OCI-LY3 (cell line): ENCODE data around the gene KRT38.

Experiments used
- H2AFZ ChIP-seq: fragments of 200-600, 300-600 bp; shearing (Covaris generic); 2 replicates; pipeline ENCODE4 v1.6.0; 2014; ENCODE audit warnings: antibody characterized with exemption, low read depth, low read length
- H3K27ac ChIP-seq: fragments of 200-600, 300-600 bp; sonication (generic); 2 replicates; pipeline ENCODE4 v1.5.1; 2014; ENCODE audit warnings: mild to moderate bottlenecking, low read length, moderate library complexity, mixed read lengths
- H3K27me3 ChIP-seq: fragments of 200-600, 300-600 bp; sonication (generic); 2 replicates; pipeline ENCODE4 v1.6.1; 2014; ENCODE audit warnings: low read depth, low read length, mixed read lengths
- H3K36me3 ChIP-seq: fragments of 200-600, 300-600 bp; sonication (generic); replicated peaks from 2 replicates; pipeline ENCODE3; 2014; ENCODE audit warnings: low read depth, low read length, mixed read lengths
- H3K4me1 ChIP-seq: fragments of 300-600, 200-600 bp; sonication (generic); 2 replicates; pipeline ENCODE4 v1.6.1; 2014; ENCODE audit warnings: low read length, mixed read lengths
- H3K4me2 ChIP-seq: fragments of 200-600, 300-600 bp; sonication (generic); 2 replicates; pipeline ENCODE4 v1.6.1; 2014; ENCODE audit warnings: low read length, mixed read lengths
- H3K4me3 ChIP-seq: fragments of 300-600, 200-600 bp; sonication (generic); 2 replicates; pipeline ENCODE4 v1.5.1; 2014; ENCODE audit warnings: antibody characterized with exemption, mild to moderate bottlenecking, low read length, moderate library complexity
- H3K79me2 ChIP-seq: fragments of 300-600, 200-600 bp; shearing (Covaris generic); 2 replicates; pipeline ENCODE4 v1.6.1; 2014; ENCODE audit warnings: mild to moderate bottlenecking, low read length, mixed read lengths
- H3K9ac ChIP-seq: fragments of 300-600, 200-600 bp; shearing (Covaris generic); 2 replicates; pipeline ENCODE4 v1.6.0; 2014; ENCODE audit warnings: mild to moderate bottlenecking, low read length, moderate library complexity
- H3K9me3 ChIP-seq: fragments of 200-600, 300-600 bp; shearing (Covaris generic); 2 replicates; pipeline ENCODE4 v1.6.1; 2014; ENCODE audit warnings: low read length, mixed read lengths; ENCODE audit not compliant: insufficient read depth
- H4K20me1 ChIP-seq: fragments of 200-600, 300-600 bp; sonication (generic); 2 replicates; pipeline ENCODE4 v1.6.1; 2016; ENCODE audit warnings: low read length, mixed read lengths; ENCODE audit not compliant: insufficient read depth
- EZH2phosphoT487 ChIP-seq: fragments of 200-600 bp; shearing (Covaris generic); IDR thresholded peaks from 2 replicates; pipeline ENCODE4 v1.6.1; 2018; ENCODE audit warnings: antibody characterized with exemption, mixed run types, low read depth
- TF ChIP-seq, protein P1 (sequence below): fragments of 200-600, 300-600 bp; sonication (generic); IDR thresholded peaks from 2 replicates; pipeline ENCODE4 v1.5.1; 2014; ENCODE audit warnings: antibody characterized with exemption, low read length, low read depth

Gene KRT38

DNA sequence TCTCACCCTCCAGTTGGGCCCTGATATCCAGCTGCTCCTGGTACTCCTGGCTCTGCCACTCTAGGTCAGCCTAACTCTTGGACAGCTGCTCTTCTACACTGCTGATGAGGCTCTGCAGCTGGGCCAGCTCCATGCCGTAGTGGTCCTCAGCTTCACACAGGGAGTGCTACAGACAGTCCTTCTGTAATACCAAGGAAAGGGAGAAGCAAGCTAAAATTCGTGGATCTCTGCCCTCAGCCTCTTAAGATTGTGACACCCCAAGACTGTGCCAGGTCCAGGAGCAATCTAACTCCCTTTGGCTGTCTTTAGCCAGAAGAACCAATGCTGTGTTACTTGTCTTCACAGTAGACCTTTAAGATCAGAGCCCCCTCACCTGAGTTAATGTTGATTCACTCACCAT lies 7.7 kb upstream of the KRT38 start:
- Histone ChIP-seq H3K36me3 (no peaks in the 10 kb centered on the region), H3K9ac (no peak overlapping the region), H3K4me3 (no peak overlapping the region), H3K79me2 (no peaks in the 10 kb centered on the region), H4K20me1 (no peaks in the 10 kb centered on the region), H3K27me3 (peaks cover 38% of the 10 kb centered on the region), H3K9me3 (no peaks in the 10 kb centered on the region), H3K4me1 (no peaks in the 10 kb centered on the region), H3K27ac (no peak overlapping the region), H3K4me2 (no peak overlapping the region), H2AFZ (no peak overlapping the region)
- TF ChIP-seq, protein P1, sequence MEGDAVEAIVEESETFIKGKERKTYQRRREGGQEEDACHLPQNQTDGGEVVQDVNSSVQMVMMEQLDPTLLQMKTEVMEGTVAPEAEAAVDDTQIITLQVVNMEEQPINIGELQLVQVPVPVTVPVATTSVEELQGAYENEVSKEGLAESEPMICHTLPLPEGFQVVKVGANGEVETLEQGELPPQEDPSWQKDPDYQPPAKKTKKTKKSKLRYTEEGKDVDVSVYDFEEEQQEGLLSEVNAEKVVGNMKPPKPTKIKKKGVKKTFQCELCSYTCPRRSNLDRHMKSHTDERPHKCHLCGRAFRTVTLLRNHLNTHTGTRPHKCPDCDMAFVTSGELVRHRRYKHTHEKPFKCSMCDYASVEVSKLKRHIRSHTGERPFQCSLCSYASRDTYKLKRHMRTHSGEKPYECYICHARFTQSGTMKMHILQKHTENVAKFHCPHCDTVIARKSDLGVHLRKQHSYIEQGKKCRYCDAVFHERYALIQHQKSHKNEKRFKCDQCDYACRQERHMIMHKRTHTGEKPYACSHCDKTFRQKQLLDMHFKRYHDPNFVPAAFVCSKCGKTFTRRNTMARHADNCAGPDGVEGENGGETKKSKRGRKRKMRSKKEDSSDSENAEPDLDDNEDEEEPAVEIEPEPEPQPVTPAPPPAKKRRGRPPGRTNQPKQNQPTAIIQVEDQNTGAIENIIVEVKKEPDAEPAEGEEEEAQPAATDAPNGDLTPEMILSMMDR, result no peak
- no peak for TF ChIP-seq EZH2phosphoT487

DNA sequence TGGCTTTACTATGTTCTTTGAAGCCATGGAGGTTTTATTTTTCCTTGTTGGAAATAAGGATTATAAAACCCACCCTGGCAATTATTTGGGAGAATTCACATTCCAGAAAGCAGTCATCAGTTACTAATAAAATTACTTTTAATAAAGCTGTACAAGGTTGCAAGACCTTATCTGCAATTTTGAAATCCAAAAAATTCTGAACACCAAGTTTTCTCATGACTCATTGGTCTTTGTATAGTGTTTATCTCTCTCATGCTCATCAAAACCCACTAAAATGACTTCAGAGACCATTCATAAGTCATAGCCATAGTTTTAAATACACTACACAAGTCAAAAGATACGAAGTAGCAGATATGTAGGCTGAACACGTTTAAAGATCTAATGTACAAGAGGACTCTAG lies 6.0 kb upstream of the KRT38 start:
- no peak overlapping the region for H3K4me3 ChIP-seq
- H4K20me1 ChIP-seq, result no peaks in the 10 kb centered on the region
- no peak overlapping the region for H3K27ac ChIP-seq
- H3K9ac ChIP-seq, result no peak overlapping the region
- H3K36me3 ChIP-seq, result no peaks in the 10 kb centered on the region
- H3K4me1 ChIP-seq, result no peaks in the 10 kb centered on the region
- no peaks in the 10 kb centered on the region for H3K79me2 ChIP-seq
- TF ChIP-seq, protein P1, result no peak
- TF ChIP-seq EZH2phosphoT487, result no peak
- H3K27me3 ChIP-seq, result peaks cover 55% of the 10 kb centered on the region
- no peaks in the 10 kb centered on the region for H3K9me3 ChIP-seq
- no peak overlapping the region for H2AFZ ChIP-seq
- H3K4me2 ChIP-seq, result no peak overlapping the region

DNA sequence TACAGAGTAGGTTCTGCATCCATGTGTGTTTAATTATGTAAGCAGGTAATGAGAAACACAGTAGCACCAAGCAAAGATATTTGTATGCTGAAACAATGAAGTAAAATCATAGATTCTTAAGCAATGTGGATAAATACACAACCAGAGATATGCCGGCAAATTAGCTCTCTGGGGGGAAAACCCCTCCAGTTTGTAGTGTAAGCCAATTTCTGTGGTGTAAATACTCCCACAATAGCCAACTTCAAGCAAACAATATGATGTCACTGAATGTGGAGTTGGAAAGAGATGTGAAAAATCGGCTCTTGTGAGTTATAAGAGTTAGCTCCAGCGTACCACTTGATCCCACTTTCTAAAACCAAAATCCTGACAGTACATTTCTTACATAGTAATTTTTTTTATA lies 3.9 kb upstream of the KRT38 start:
- Histone ChIP-seq H3K4me3 (no peak overlapping the region), H3K27me3 (peaks cover 59% of the 10 kb centered on the region), H3K4me2 (no peak overlapping the region), H3K27ac (no peak overlapping the region), H3K36me3 (no peaks in the 10 kb centered on the region), H4K20me1 (no peaks in the 10 kb centered on the region), H3K4me1 (no peaks in the 10 kb centered on the region), H3K79me2 (no peaks in the 10 kb centered on the region), H3K9ac (no peak overlapping the region), H3K9me3 (no peaks in the 10 kb centered on the region), H2AFZ (no peak overlapping the region)
- TF ChIP-seq, protein P1, result no peak
- TF ChIP-seq EZH2phosphoT487, result no peak

DNA sequence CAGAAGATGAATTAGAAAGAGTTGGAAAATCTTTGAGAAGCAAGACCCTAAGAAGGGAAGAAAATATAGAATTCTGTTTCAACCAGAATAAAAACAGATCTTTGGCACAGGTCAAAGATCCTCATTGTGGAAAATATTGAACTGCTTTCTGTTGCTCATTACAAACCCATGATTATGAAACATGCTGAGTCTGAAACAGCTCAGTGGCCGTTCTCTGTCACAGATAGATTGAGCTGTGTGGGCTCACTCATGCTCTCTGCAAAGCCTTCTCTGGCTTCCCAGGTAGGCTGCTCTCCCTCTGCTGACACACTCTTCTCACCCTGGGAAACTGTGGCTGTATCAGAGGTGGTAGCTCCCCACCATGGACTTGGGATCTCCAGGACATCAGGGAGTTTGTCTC lies 3.4 kb upstream of the KRT38 start:
- no peaks in the 10 kb centered on the region for H3K79me2 ChIP-seq

More for the DNA sequence above, 3.4 kb upstream of the KRT38 start:
- H3K4me2 ChIP-seq, result no peak overlapping the region
- H3K9me3 ChIP-seq, result no peaks in the 10 kb centered on the region
- no peak overlapping the region for H3K9ac ChIP-seq
- TF ChIP-seq EZH2phosphoT487, result no peak
- TF ChIP-seq, protein P1, result no peak
- H3K4me1 ChIP-seq, result no peaks in the 10 kb centered on the region
- no peak overlapping the region for H2AFZ ChIP-seq
- no peaks in the 10 kb centered on the region for H3K36me3 ChIP-seq
- no peaks in the 10 kb centered on the region for H4K20me1 ChIP-seq
- no peak overlapping the region for H3K4me3 ChIP-seq
- H3K27me3 ChIP-seq, result peaks cover 59% of the 10 kb centered on the region
- no peak overlapping the region for H3K27ac ChIP-seq
